Trophoblast cell (in vitro differentiated cells and primary cell): ENCODE data around the gene SORL1.

Experiments
- DNase-seq, 2 donors: peaks; one replicate each; pipeline ENCODE4 v3.0.0-alpha.2; 2016
- H2AFZ ChIP-seq: 2 replicates; pipeline ENCODE4 v1.6.1; 2013; ENCODE audit warnings: low read length, moderate library complexity, mild to moderate bottlenecking; ENCODE audit not compliant: insufficient read depth, poor library complexity
- H2AK5ac ChIP-seq: 2 replicates; pipeline ENCODE4 v1.6.1; 2013; ENCODE audit warnings: mild to moderate bottlenecking, low read length
- H2BK120ac ChIP-seq: 2 replicates; pipeline ENCODE4 v1.6.1; 2013; ENCODE audit warnings: low read length, mild to moderate bottlenecking, moderate library complexity; ENCODE audit not compliant: insufficient read depth, poor library complexity
- H2BK12ac ChIP-seq: 2 replicates; pipeline ENCODE4 v1.6.1; 2013; ENCODE audit warnings: mild to moderate bottlenecking, low read length, moderate library complexity
- H2BK5ac ChIP-seq: 2 replicates; pipeline ENCODE4 v1.6.1; 2013; ENCODE audit warnings: low read length, low read depth, moderate library complexity, mild to moderate bottlenecking; ENCODE audit not compliant: poor library complexity
- H3K14ac ChIP-seq: 2 replicates; pipeline ENCODE4 v1.6.1; 2013; ENCODE audit warnings: mild to moderate bottlenecking, low read length
- H3K18ac ChIP-seq: 2 replicates; pipeline ENCODE4 v1.6.1; 2013; ENCODE audit warnings: mild to moderate bottlenecking, low read length
- H3K23ac ChIP-seq: 2 replicates; pipeline ENCODE4 v1.6.1; 2013; ENCODE audit warnings: low read length
- H3K27ac ChIP-seq: 2 replicates; pipeline ENCODE4 v1.5.1; 2013; ENCODE audit warnings: low read depth, mild to moderate bottlenecking, inconsistent platforms, low read length, moderate library complexity
- H3K27me3 ChIP-seq: 2 replicates; pipeline ENCODE4 v1.6.1; 2013; ENCODE audit warnings: inconsistent platforms, mild to moderate bottlenecking, low read length, moderate library complexity; ENCODE audit not compliant: insufficient read depth
- H3K36me3 ChIP-seq, 2 experiments: 1 replicate in 1 of 2; 2 replicates in 1 of 2; pipeline ENCODE4 v1.6.1; 2013; ENCODE audit warnings: low read length in 2 of 2, mild to moderate bottlenecking in 2 of 2, moderate library complexity in 1 of 2; ENCODE audit not compliant: insufficient read depth in 2 of 2, control insufficient read depth in 1 of 2
- H3K4ac ChIP-seq: 2 replicates; pipeline ENCODE4 v1.6.1; 2013; ENCODE audit warnings: low read depth, mild to moderate bottlenecking, low read length, moderate library complexity
- H3K4me1 ChIP-seq, 2 experiments: 1 replicate in 1 of 2; 2 replicates in 1 of 2; pipeline ENCODE4 v1.6.1; 2013; ENCODE audit warnings: low read length in 2 of 2, mild to moderate bottlenecking in 2 of 2, moderate library complexity in 1 of 2; ENCODE audit not compliant: insufficient read depth in 2 of 2, control insufficient read depth in 1 of 2
- H3K4me2 ChIP-seq: 2 replicates; pipeline ENCODE4 v1.6.1; 2013; ENCODE audit warnings: inconsistent platforms, mild to moderate bottlenecking, low read length, moderate library complexity
- H3K4me3 ChIP-seq: 2 replicates; pipeline ENCODE4 v1.5.1; 2013; ENCODE audit warnings: mild to moderate bottlenecking, low read depth, low read length, inconsistent platforms
- H3K79me1 ChIP-seq: one replicate; pipeline ENCODE4 v1.6.1; 2013; ENCODE audit warnings: low read length
- H3K79me2 ChIP-seq: 2 replicates; pipeline ENCODE4 v1.6.1; 2013; ENCODE audit warnings: low read length, mild to moderate bottlenecking; ENCODE audit not compliant: control insufficient read depth, insufficient read depth, poor library complexity
- H3K9ac ChIP-seq: 2 replicates; pipeline ENCODE4 v1.6.1; 2013; ENCODE audit warnings: mild to moderate bottlenecking, low read length
- H3K9me3 ChIP-seq: 2 replicates; pipeline ENCODE4 v1.6.1; 2013; ENCODE audit warnings: low read depth, mild to moderate bottlenecking, control low read depth, inconsistent platforms, low read length; ENCODE audit not compliant: insufficient read depth
- H4K12ac ChIP-seq: 2 replicates; pipeline ENCODE4 v1.6.1; 2013; ENCODE audit warnings: low read depth, mild to moderate bottlenecking, low read length, moderate library complexity
- H4K8ac ChIP-seq: 2 replicates; pipeline ENCODE4 v1.6.1; 2013; ENCODE audit warnings: low read depth, mild to moderate bottlenecking, low read length, moderate library complexity
- H4K91ac ChIP-seq: one replicate; pipeline ENCODE4 v1.6.1; 2013; ENCODE audit warnings: low read depth, mild to moderate bottlenecking, low read length, moderate library complexity
- WGBS: extraction: QIAGEN DNeasy Blood & Tissue Kit; methylation state at CpG from one replicate; pipeline ENCODE4 v1.1.7; 2013; ENCODE audit warnings: missing lambda C conversion rate; ENCODE audit not compliant: insufficient read length, insufficient coverage; ENCODE audit errors: extremely low coverage; 5-methylcytosine and 5-hydroxymethylcytosine counted together

SORL1 gene

DNA sequence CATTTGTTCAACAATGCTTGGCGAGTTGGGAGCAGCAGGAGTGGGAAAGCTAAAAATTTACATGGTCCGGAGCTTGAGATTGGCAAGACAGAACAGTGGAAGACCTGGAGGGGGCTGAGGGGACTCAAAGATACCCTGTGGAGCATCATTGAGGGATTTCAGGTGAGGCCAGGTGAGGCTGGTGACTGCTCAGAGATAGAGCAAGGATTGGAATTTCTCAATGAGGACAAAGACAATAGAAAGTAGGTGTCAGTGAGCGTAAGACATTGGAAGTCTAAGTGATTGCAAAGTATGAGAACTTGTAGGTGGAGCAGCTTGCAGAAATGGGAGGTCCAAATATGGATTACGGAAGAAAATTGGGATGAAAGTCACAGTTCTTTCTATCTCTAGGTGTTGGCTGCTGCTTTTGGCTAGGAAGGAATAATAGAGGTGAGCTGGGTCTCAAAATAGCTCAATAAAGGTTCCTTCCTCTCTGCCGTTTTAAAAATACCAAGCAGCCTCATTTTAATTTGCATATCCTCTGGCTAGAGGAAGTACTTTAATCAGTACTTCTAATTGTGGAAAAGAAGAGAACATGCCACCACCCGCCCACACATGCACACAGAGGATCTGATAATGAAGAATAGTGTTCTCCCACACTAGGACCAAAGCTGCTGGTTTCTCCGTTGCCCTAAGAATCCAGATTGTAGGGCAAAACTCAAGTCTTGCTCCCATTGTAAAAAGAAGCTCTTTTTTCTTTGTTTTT is 42.4 kb downstream of the SORL1 start:
- no peak overlapping the region for H2BK120ac ChIP-seq
- no peaks in the 10 kb centered on the region for H3K36me3 ChIP-seq
- H3K23ac ChIP-seq: no peak overlapping the region
- no peak for DNase-seq
- no peak overlapping the region for H3K4me2 ChIP-seq
- H3K18ac ChIP-seq: no peak overlapping the region
- H2AK5ac ChIP-seq: no peak overlapping the region
- H3K79me1 ChIP-seq: no peaks in the 10 kb centered on the region
- H4K12ac ChIP-seq: no peak overlapping the region
- no peak overlapping the region for H3K27ac ChIP-seq
- no peak overlapping the region for H2AFZ ChIP-seq
- H3K9me3 ChIP-seq: no peaks in the 10 kb centered on the region
- H3K27me3 ChIP-seq: no peaks in the 10 kb centered on the region
- no peak overlapping the region for H4K91ac ChIP-seq
- H3K4ac ChIP-seq: no peak overlapping the region
- H3K4me1 ChIP-seq: no peaks in the 10 kb centered on the region
- H2BK12ac ChIP-seq: no peak overlapping the region
- no peak overlapping the region for H2BK5ac ChIP-seq
- no peak overlapping the region for H3K9ac ChIP-seq
- no peak overlapping the region for H3K4me3 ChIP-seq
- no CpG with 5 or more reads among the region's 7 CpGs for WGBS
- H3K14ac ChIP-seq: no peak overlapping the region
- H3K79me2 ChIP-seq: no peaks in the 10 kb centered on the region
- H4K8ac ChIP-seq: no peak overlapping the region

DNA sequence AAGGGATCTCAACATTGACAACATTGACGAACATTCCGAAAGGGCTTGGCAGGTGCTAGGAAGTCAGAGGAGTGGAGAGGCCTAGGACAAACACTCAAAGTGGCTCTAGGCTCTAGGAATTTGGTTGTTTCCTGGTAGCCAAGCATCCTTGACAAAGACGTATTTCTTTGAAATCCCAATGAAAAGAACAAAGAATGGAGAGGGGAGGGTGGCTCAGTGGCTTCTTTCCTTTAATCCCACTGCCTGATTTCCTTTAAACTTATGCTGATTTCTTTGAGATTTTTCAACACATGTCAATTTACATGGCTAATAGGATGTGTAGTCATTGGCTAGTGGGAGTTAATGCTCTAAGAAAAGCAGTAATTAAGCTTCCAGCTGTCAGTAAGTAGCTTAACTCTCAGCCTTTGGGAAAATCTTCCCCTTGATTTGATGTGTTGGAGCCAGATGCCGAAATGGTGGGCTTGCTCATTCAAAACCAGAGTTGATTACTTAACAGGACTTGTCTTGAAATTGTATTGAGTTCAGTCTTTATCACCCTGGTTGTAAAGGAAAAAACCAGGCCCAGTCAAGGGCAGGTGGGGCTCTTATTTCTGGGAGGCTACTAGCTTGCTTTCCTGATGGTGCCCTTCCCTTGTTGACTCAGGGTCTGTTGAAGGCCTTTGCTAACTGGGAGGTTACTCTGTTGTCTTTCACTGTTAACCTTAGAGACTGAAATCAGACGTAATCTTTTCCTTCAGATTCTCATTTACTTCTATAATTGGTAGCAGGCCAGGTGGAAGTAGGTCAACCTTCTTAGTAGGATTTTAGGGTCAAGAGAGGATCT is 45.3 kb downstream of the SORL1 start:
- no peaks in the 10 kb centered on the region for H3K79me1 ChIP-seq
- no peak overlapping the region for H4K8ac ChIP-seq
- no peak overlapping the region for H3K27ac ChIP-seq
- WGBS: no CpG with 5 or more reads among the region's 5 CpGs
- no peak overlapping the region for H3K14ac ChIP-seq
- no peak overlapping the region for H2AK5ac ChIP-seq
- no peak overlapping the region for H4K12ac ChIP-seq
- H3K36me3 ChIP-seq: no peaks in the 10 kb centered on the region
- H3K4me1 ChIP-seq: no peaks in the 10 kb centered on the region
- H3K23ac ChIP-seq: no peak overlapping the region
- H3K4me3 ChIP-seq: no peak overlapping the region
- no peak overlapping the region for H3K9ac ChIP-seq
- H3K9me3 ChIP-seq: no peaks in the 10 kb centered on the region
- H3K4ac ChIP-seq: no peak overlapping the region
- no peaks in the 10 kb centered on the region for H3K79me2 ChIP-seq
- no peak overlapping the region for H2BK12ac ChIP-seq
- H2BK5ac ChIP-seq: no peak overlapping the region
- H4K91ac ChIP-seq: no peak overlapping the region
- no peaks in the 10 kb centered on the region for H3K27me3 ChIP-seq
- H2AFZ ChIP-seq: no peak overlapping the region
- H3K4me2 ChIP-seq: no peak overlapping the region
- no peak overlapping the region for H3K18ac ChIP-seq
- DNase-seq: no peak
- no peak overlapping the region for H2BK120ac ChIP-seq

DNA sequence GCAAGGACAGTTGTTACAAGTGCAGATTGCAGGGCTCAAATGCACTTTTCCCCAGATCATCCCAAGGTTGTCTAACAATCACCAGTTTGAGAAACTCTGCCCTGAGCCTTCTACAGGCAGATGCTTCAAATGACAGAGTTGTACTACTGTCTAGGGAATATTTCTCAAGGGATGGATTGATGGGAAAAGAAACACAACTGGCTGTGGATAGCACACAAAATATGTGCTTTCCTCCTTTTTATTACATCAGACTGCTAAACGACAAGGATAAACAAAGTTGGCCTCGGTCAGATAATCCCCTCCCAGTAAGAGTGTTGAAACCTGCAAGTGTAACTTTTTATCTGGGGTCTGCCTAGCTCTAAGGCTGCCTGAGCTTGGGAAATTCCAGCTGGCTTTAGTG is 47.3 kb downstream of the SORL1 start:
- Histone ChIP-seq H4K12ac (no peak overlapping the region), H3K79me1 (no peaks in the 10 kb centered on the region), H3K79me2 (no peaks in the 10 kb centered on the region), H4K8ac (no peak overlapping the region), H3K9me3 (no peaks in the 10 kb centered on the region), H2BK12ac (no peak overlapping the region), H2BK120ac (no peak overlapping the region), H3K4me2 (no peak overlapping the region), H3K14ac (no peak overlapping the region), H3K23ac (no peak overlapping the region), H3K27ac (no peak overlapping the region), H3K4me1 (no peaks in the 10 kb centered on the region), H2BK5ac (no peak overlapping the region), H3K4me3 (no peak overlapping the region), H2AFZ (no peak overlapping the region), H2AK5ac (no peak overlapping the region), H3K4ac (no peak overlapping the region), H4K91ac (no peak overlapping the region), H3K36me3 (no peaks in the 10 kb centered on the region), H3K18ac (no peak overlapping the region), H3K27me3 (no peaks in the 10 kb centered on the region), H3K9ac (no peak overlapping the region)
- WGBS: no CpG with 5 or more reads among the region's 2 CpGs
- no peak for DNase-seq

GRCh38 chr11:121500275-121500674 is 48.2 kb downstream of the SORL1 start:
- no peak overlapping the region for H3K23ac ChIP-seq
- WGBS: no CpG with 5 or more reads among the region's 2 CpGs

More at GRCh38 chr11:121500275-121500674, 48.2 kb downstream of the SORL1 start:
- H3K4me3 ChIP-seq: no peak overlapping the region
- no peaks in the 10 kb centered on the region for H3K79me2 ChIP-seq
- no peak overlapping the region for H2BK120ac ChIP-seq
- H3K36me3 ChIP-seq: no peaks in the 10 kb centered on the region
- no peak overlapping the region for H3K4me2 ChIP-seq
- no peak overlapping the region for H2AK5ac ChIP-seq
- DNase-seq: no peak
- no peak overlapping the region for H2BK12ac ChIP-seq
- no peak overlapping the region for H4K91ac ChIP-seq
- H4K8ac ChIP-seq: no peak overlapping the region
- no peak overlapping the region for H4K12ac ChIP-seq
- H3K9ac ChIP-seq: no peak overlapping the region
- H3K79me1 ChIP-seq: no peaks in the 10 kb centered on the region
- H2AFZ ChIP-seq: no peak overlapping the region
- H3K4ac ChIP-seq: no peak overlapping the region
- no peak overlapping the region for H3K18ac ChIP-seq
- no peaks in the 10 kb centered on the region for H3K27me3 ChIP-seq
- H3K4me1 ChIP-seq: no peaks in the 10 kb centered on the region
- no peak overlapping the region for H2BK5ac ChIP-seq
- no peak overlapping the region for H3K27ac ChIP-seq
- no peaks in the 10 kb centered on the region for H3K9me3 ChIP-seq
- H3K14ac ChIP-seq: no peak overlapping the region
